GM10847 (cell line): Measurements from ENCODE around the gene CCL1.

Experiments
- POLR2A ChIP-seq: IDR thresholded peaks from 2 replicates; pipeline ENCODE4 v1.6.1; 2011; ENCODE audit not compliant: insufficient read length; ENCODE audit errors: extremely low read depth

Gene CCL1

GRCh38 chr17:34363183-34363661 is at the start of gene CCL1:
TSS of gene CCL1 (minus strand) at chr17:34363233. CDS start at chr17:34363161, 72 bp downstream.
- TF ChIP-seq POLR2A, result no peak

- TF ChIP-seq POLR2A, result no peak
Observed at GRCh38 chr17:34412534-34412933, 49.5 kb upstream of the CCL1 start.

GRCh38 chr17:34411646-34412421 is 48.8 kb upstream of the CCL1 start:
- no peak for TF ChIP-seq POLR2A

- no peak for TF ChIP-seq POLR2A
Observed at GRCh38 chr17:34409352-34409751, 46.3 kb upstream of the CCL1 start.

- no peak for TF ChIP-seq POLR2A
Observed at GRCh38 chr17:34408439-34408838, 45.4 kb upstream of the CCL1 start.

GRCh38 chr17:34406226-34406625 is 43.2 kb upstream of the CCL1 start:
- TF ChIP-seq POLR2A, result no peak

GRCh38 chr17:34403006-34403405 is 40.0 kb upstream of the CCL1 start:
- no peak for TF ChIP-seq POLR2A

- no peak for TF ChIP-seq POLR2A
Observed at GRCh38 chr17:34401165-34401564, 38.1 kb upstream of the CCL1 start.

GRCh38 chr17:34400301-34400931 is 37.4 kb upstream of the CCL1 start:
- TF ChIP-seq POLR2A, result no peak

GRCh38 chr17:34399725-34400124 is 36.7 kb upstream of the CCL1 start:
- no peak for TF ChIP-seq POLR2A

- TF ChIP-seq POLR2A, result no peak
Observed at GRCh38 chr17:34398990-34399389, 36.0 kb upstream of the CCL1 start.

GRCh38 chr17:34397265-34397664 is 34.2 kb upstream of the CCL1 start:
- TF ChIP-seq POLR2A, result no peak

- no peak for TF ChIP-seq POLR2A
Observed at GRCh38 chr17:34393401-34393800, 30.4 kb upstream of the CCL1 start.

GRCh38 chr17:34391241-34391640 is 28.2 kb upstream of the CCL1 start:
- no peak for TF ChIP-seq POLR2A

- TF ChIP-seq POLR2A, result no peak
Observed at GRCh38 chr17:34390649-34391048, 27.6 kb upstream of the CCL1 start.

- TF ChIP-seq POLR2A, result no peak
Observed at GRCh38 chr17:34389126-34389750, 26.2 kb upstream of the CCL1 start.
